Upper lobe of left lung (tissue), 6 donors: ENCODE results near the gene CHST11. TPM values are rescaled to one million over a fixed set of nuclear protein-coding genes. Genes with fewer than 3 reads are reported as not detected.
A peak's percentile ranks its signal among the peaks of the same experiment; 100 is the strongest.
"Not testable (repeated sequence)": the region's sequence is repeated elsewhere in the genome, so short reads cannot be mapped to it uniquely, and the experiment has no call there.

Experiments used
- ATAC-seq, 2 donors: fragments of 200-7000 bp; cut with Tn5 transposase; one replicate each; pipeline ENCODE4 v1.9.1; 2022; ENCODE audit warnings: mild to moderate bottlenecking in 2 of 2, moderate library complexity in 2 of 2; ENCODE audit not compliant: low FRiP score in 2 of 2
- DNase-seq, 2 donors: peaks; one replicate each; pipeline ENCODE4 v3.0.0-alpha.2; 2019 to 2020
- H3K27ac ChIP-seq, 4 donors: fragments of 200-600 bp; sonication (generic); one replicate each; pipeline ENCODE4 v1.5.1; 2016 to 2019
- H3K27me3 ChIP-seq, 4 donors: fragments of 200-600 bp; sonication (generic); one replicate each; pipeline ENCODE4 v1.5.1; 2017 to 2019
- H3K36me3 ChIP-seq, 4 donors: fragments of 200-600 bp; sonication (generic); one replicate each; pipeline ENCODE4 v1.5.1; 2016 to 2019
- H3K4me1 ChIP-seq, 4 donors: fragments of 200-600 bp; sonication (generic); one replicate each; pipeline ENCODE4 v1.5.1; 2018 to 2019
- H3K4me3 ChIP-seq, 4 donors: fragments of 200-600 bp; sonication (generic); one replicate each; pipeline ENCODE4 v1.5.1; 2017 to 2019; ENCODE audit warnings: mild to moderate bottlenecking in 2 of 4, moderate library complexity in 1 of 4
- H3K9me3 ChIP-seq, 4 donors: fragments of 200-600 bp; sonication (generic); one replicate each; pipeline ENCODE4 v1.5.1; 2018 to 2019
- EP300 ChIP-seq, 4 donors: sonication (generic); formaldehyde crosslinking; IDR thresholded peaks; one replicate each; pipeline ENCODE4 v1.5.1; 2017; ENCODE audit warnings: antibody characterized with exemption in 4 of 4, control low read depth in 2 of 4
- POLR2A ChIP-seq, 4 donors: fragments of 450-650 bp; IDR thresholded peaks; one replicate each; pipeline ENCODE4 v1.5.1; 2016 to 2017; ENCODE audit warnings: antibody characterized with exemption in 4 of 4, mild to moderate bottlenecking in 2 of 4
- POLR2AphosphoS5 ChIP-seq, 2 donors: sonication (generic); formaldehyde crosslinking; IDR thresholded peaks; one replicate each; pipeline ENCODE4 v1.5.1; 2017; ENCODE audit warnings: antibody characterized with exemption in 2 of 2
- WGBS, 2 donors: methylation state at CpG; one replicate each; pipeline ENCODE4 v1.1.5; 2017 to 2018; 5-methylcytosine and 5-hydroxymethylcytosine counted together
- total RNA-seq, 6 donors: library from RNA; depleted of rRNA in 4 of 6; stranded (reverse); fragments of >200 nt in 4 of 6; gene quantifications; one replicate each; pipeline versions ENCODE4 v1.1.0 to v1.2.1, GENCODE V29; 2016 to 2021
- TF ChIP-seq, protein P1 (sequence below), 6 experiments: fragments of 450-650 bp in 4 of 6; fragments of 200-600 bp in 2 of 6; sonication (generic) in 2 of 6; IDR thresholded peaks; one replicate each; pipeline ENCODE4 v1.5.1; 2016 to 2019; ENCODE audit warnings: antibody characterized with exemption in 6 of 6
- donor health status: DM: no; HTN: no; CAD: no; lungs with moderate emphysema.
- donor health status: DM: no; HTN: yes; CAD: no; lungs with severe emphysema.

CHST11 gene
- total RNA-seq, 6 donors from 2014 or later, result 40.4 to 234 (median 58.4) TPM

DNA sequence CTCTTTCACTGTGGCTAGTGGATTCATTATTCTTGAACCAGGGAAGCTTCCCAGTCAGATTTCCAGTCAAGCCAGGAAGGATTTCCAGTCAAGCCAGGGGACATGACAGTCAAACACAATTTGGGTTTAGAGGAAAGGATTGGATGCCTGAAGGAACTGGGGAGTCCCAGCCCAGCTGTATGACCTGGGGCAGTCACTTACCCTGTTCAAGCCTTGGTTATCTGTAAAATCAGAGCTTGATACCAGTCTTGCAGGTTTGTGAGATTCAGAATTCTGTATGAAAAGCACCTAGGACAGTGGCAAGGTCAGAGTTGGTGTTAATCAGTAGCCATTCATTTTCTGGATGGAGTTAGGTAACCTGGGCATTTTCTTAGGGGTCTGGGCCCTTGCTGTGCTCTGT lies 152.7 kb downstream of the CHST11 start:
- no peak overlapping the region for H3K27ac ChIP-seq
- H3K9me3 ChIP-seq, result no peaks in the 10 kb centered on the region
- no peaks in the 10 kb centered on the region for H3K27me3 ChIP-seq
- peaks cover 11 to 22% (median 14%) of the 10 kb centered on the region in 4 donors for H3K4me1 ChIP-seq
- no peak for DNase-seq
- ATAC-seq, result no peak
- no peak overlapping the region for H3K4me3 ChIP-seq
- TF ChIP-seq, protein P1, sequence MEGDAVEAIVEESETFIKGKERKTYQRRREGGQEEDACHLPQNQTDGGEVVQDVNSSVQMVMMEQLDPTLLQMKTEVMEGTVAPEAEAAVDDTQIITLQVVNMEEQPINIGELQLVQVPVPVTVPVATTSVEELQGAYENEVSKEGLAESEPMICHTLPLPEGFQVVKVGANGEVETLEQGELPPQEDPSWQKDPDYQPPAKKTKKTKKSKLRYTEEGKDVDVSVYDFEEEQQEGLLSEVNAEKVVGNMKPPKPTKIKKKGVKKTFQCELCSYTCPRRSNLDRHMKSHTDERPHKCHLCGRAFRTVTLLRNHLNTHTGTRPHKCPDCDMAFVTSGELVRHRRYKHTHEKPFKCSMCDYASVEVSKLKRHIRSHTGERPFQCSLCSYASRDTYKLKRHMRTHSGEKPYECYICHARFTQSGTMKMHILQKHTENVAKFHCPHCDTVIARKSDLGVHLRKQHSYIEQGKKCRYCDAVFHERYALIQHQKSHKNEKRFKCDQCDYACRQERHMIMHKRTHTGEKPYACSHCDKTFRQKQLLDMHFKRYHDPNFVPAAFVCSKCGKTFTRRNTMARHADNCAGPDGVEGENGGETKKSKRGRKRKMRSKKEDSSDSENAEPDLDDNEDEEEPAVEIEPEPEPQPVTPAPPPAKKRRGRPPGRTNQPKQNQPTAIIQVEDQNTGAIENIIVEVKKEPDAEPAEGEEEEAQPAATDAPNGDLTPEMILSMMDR (IDR thresholded peaks at IDR 0.05), result no peak
- no peak for TF ChIP-seq EP300 (IDR thresholded peaks at IDR 0.05)
- TF ChIP-seq POLR2AphosphoS5 (IDR thresholded peaks at IDR 0.05), result no peak
- TF ChIP-seq POLR2A (IDR thresholded peaks at IDR 0.05), result no peak
- H3K36me3 ChIP-seq, result no peaks in the 10 kb centered on the region

DNA sequence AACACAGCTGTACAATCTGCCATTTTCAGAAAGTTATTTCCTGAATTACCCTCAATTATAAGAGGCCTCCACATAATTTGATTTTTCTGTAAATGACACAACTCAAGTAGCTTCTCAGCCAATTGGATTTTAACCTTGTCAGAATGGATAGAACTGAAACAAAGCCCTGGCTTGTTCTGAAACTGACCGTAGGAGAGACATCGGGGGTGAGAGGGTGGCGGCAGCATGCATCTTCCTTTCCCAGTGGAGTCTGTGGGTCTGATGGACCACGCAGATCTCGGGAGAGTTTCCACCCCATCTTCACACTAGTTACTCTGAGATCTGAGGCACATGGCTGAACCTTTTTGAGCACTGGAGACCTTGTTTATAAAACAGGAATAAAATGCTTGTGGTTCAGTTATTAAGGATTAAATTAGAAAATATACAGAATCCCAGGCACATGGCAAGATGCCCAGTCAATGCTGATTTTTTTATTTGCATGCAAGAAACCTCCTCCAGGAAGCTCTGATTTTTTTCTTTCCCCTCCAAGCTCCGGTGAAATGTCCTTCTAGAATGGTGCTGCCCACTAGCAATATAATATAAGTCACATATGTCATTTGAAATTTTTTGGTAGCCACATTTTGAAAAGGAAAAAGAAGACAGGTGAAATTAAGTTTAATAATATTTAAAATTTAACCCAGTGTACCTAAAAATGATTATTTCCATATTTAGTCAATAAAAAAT lies 153.9 kb downstream of the CHST11 start:
- no peak for DNase-seq
- H3K9me3 ChIP-seq, result no peaks in the 10 kb centered on the region
- H3K36me3 ChIP-seq, result no peaks in the 10 kb centered on the region
- H3K4me3 ChIP-seq, result no peak overlapping the region
- peaks cover 3 to 22% (median 5%) of the 10 kb centered on the region in 4 donors for H3K4me1 ChIP-seq
- TF ChIP-seq, protein P1 (IDR thresholded peaks at IDR 0.05), result no peak
- TF ChIP-seq POLR2AphosphoS5 (IDR thresholded peaks at IDR 0.05), result no peak
- TF ChIP-seq EP300 (IDR thresholded peaks at IDR 0.05), result no peak
- TF ChIP-seq POLR2A (IDR thresholded peaks at IDR 0.05), result no peak
- no peaks in the 10 kb centered on the region for H3K27me3 ChIP-seq
- 87 to 92% methylated on average over 6 of the region's 6 CpGs for WGBS, 2 donors
- H3K27ac ChIP-seq, result no peak overlapping the region
- ATAC-seq, result no peak

DNA sequence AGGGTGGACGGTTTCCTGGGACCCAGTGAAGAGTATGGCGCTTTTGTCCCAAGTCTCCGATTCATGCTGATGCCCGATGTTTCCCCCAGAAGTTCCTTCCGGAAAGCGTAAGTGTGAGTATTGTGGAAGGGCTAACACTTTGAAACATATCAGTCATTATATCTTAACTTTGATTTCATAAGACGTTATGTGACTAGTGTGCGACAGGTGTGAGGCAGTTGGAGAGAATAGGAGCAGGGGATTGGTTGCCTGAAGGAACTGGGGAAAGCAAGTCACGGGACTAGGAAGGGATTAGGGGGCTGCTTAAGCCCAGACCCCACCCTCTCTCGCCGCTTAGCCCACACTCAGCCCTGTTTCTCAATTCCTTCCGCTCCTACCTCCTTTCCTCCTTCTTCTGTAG lies 154.9 kb downstream of the CHST11 start:
- Histone ChIP-seq H3K27me3 (no peaks in the 10 kb centered on the region), H3K4me1 (peaks cover 0 to 16% (median 3%) of the 10 kb centered on the region in 4 donors)
- 96 to 98% methylated on average over 12 of the region's 12 CpGs for WGBS, 2 donors

DNA sequence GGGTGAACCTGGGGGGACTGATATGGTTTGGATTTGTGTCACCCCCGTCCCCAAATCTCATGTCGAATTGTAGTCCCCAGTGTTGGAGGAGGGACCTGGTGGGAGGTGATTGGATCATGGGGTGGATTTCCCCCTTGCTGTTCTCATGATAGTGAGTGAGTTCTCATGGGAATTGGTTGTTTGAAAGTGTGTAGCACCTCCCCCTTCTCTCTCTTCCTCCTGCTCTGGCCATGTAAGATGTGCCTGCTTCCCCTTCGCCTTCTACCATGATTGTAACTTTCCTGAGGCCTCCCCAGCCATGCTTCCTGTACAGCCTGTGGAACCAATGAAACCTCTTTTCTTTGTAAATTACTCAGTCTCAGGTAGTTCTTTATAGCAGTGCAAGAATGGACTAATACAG lies 156.6 kb downstream of the CHST11 start:
- H3K27me3 ChIP-seq, H3K4me3 ChIP-seq, DNase-seq, H3K9me3 ChIP-seq, H3K36me3 ChIP-seq, H3K27ac ChIP-seq, ATAC-seq: not testable (repeated sequence)
- 82 to 92% methylated on average over 3 of the region's 3 CpGs for WGBS, 2 donors
- peaks cover 0 to 16% (median 3%) of the 10 kb centered on the region in 4 donors for H3K4me1 ChIP-seq

More for the DNA sequence above, 154.9 kb downstream of the CHST11 start:
- Histone ChIP-seq H3K27ac (no peak overlapping the region), H3K9me3 (no peaks in the 10 kb centered on the region), H3K36me3 (no peaks in the 10 kb centered on the region), H3K4me3 (no peak overlapping the region)
- ATAC-seq, result peak in 1 of 2 donors; percentile 12
- no peak for DNase-seq
- TF ChIP-seq, protein P1 (IDR thresholded peaks at IDR 0.05), result no peak
- TF ChIP-seq POLR2A (IDR thresholded peaks at IDR 0.05), result no peak

DNA sequence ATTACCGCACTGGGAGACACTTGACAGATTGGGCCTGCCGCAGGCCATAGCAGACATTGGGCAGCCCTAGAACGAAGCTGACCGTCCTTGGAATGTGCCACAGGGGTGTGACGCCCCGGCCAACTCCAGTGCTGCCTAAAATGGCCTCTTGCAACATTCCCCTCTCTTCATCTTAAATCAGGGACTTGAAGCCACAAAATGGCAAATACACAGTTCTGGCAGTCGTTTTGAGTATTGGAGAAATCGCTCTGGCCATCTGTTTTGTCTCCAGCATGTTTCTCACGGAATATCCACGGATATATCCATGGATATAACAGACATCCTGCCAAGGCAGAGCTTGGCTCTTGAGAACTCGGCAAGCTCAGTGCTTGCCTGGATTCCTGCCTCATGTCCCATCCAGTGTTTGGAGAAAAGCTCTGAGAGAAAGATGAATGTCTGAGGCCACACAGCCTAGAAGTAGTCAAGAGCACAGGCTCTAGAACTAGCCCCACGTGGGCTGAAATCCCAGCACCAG lies 158.4 kb downstream of the CHST11 start:
- Histone ChIP-seq H3K36me3 (no peaks in the 10 kb centered on the region), H3K4me3 (no peak overlapping the region), H3K27me3 (no peaks in the 10 kb centered on the region), H3K4me1 (peaks cover 0 to 16% (median 3%) of the 10 kb centered on the region in 4 donors), H3K27ac (peak overlapping the region in 3 of 4 donors; percentile 27 to 49 (median 47)), H3K9me3 (no peaks in the 10 kb centered on the region)
- no peak for TF ChIP-seq EP300 (IDR thresholded peaks at IDR 0.05)
- TF ChIP-seq, protein P1 (IDR thresholded peaks at IDR 0.05), result no peak
- no peak for TF ChIP-seq POLR2AphosphoS5 (IDR thresholded peaks at IDR 0.05)
- no peak for TF ChIP-seq POLR2A (IDR thresholded peaks at IDR 0.05)
- WGBS, 2 donors, result 65 to 76% methylated on average over 12 of the region's 12 CpGs
- DNase-seq (no peak), ATAC-seq (peak; percentile 49 to 56)
